Activated CD8-positive, alpha-beta memory T cell treated with anti-CD3 and anti-CD28 coated beads for 24 hours (primary cell): ENCODE measurements around the gene SNX12.

ENCODE experiments used
- DNase-seq: peaks from one replicate; pipeline ENCODE4 v3.0.0-alpha.2; 2020

The SNX12 gene

DNA sequence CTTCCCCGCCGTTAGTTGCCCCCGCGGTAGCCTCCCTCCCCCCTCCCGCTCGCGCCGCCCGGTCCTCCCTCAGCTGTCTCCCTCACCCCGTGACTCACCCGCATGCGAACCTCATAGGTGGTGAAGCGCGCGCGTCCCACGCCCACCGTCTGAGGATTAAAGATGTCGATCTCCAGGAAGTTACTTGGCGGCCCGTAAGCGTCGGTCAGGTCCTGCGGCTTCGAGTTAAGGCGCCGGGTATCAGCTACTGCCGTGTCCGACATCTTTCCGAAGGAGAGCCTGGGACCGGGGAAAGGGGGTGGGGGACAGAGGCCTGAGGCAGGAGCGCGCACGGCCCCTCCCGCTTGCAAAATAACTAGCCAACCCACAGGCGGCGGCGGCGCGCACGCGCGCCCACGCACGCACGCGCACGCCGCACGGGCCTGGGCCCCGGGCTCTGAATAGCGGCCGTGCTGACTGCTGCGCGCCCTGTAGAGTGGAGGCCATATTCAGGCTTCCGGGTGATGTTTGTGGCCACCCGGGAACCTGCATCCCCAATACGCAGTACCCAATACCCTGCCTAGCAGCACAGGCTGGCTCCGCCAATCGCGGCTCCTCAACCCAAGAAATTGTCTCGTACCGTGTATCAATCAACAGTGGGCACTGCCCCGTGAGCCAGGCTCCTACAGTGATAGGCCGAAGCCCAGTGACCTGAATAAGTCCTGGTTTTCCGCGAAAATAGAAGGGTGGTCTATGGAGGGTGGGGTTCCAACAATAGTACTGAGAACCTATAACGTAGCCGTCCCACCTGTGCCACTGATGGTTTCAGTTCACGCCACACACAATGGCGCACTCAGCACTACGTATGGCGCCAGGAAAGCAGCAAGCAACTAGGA, at the start of gene SNX12:
SNX12 (minus strand) TSS at position 291 of the 875 bp plus-strand sequence; CDS start at position 263, 28 bp downstream.
- DNase-seq, result peak; percentile 90

GRCh38 chrX:71117358-71117757, 49.2 kb upstream of the SNX12 start:
- DNase-seq, result no peak

- no peak for DNase-seq
Observed at GRCh38 chrX:71111921-71112431, 43.8 kb upstream of the SNX12 start.

DNA sequence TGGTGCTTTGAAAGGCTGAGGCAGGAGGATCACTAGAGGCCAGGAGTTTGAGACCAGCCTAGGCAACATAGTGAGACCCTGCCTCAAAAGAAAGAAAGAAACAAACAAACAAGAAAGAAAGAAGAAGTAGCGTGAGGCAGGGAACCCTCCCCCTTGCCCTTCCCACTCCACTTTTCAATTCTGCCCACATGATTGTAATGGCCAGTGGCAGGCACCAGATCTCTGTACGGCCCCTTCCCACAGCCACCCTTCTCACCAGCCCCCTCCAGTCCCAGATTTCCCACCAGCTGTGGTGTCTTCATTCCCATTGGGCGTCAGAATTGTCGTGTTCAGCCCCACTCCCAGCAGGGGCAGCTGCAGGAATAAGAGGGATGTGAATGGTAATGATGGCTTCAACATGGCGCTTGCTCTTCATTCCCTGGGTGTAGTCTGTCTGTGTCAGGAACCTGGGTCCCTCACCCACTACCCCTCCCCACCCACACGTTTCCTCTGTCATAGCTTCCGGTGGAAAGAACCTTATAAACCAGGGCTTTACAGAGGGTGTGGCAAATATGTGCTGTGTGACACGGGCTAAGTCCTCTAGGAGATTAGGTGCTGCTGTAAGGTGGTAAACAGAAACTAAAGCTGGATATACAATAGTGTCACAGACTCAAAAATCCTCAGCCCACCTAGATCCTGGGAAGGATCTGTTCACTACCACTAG, 43.2 kb upstream of the SNX12 start, which contains the start of gene IL2RG:
IL2RG (minus strand) TSS at position 437 of the 703 bp plus-strand sequence; CDS start at position 399, 38 bp downstream.
- peak; percentile 80 for DNase-seq

DNA sequence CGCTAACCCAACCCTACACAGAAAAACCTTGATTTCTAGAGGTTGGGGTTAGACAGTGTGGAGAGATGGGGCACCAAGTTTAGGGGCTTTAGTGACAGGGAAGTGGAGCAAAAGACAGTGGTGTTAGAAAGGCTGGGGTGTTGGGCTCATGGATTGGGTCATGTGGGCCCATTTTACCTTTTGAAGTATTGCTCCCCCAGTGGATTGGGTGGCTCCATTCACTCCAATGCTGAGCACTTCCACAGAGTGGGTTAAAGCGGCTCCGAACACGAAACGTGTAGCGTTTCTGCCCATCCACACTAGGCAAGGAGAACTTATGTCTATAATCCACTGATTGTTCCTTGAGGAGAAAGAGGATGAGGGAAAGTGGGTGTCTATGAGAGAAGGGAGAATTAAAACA, 40.9 kb upstream of the SNX12 start:
- no peak for DNase-seq

DNA sequence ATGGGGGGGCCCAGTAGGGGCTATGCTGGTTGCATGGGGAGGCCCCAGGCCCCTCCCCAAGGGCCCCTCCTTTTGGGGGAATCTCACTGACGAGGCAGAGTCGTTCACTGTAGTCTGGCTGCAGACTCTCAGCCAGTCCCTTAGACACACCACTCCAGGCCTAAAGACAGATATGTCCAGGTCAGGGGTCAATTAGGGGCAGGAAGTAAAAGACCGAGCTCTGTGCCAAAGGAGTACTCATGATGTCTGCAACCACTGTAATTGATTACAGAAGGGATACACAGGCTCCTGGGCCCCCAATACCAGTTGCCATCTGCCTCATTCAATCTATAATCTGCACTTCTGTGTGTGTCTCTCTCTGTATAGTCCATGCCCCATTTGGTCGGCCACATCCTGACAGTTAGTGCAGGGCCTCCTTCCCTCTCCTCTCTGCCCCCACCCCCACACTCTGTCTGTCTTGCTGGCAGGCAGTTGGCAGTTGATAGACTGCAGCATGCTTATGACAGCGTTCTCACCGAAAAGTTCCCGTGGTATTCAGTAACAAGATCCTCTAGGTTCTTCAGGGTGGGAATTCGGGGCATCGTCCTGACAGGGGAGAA, 39.7 kb upstream of the SNX12 start:
- peak; percentile 65 for DNase-seq

GRCh38 chrX:71107245-71107644, 39.1 kb upstream of the SNX12 start:
- no peak for DNase-seq

DNA sequence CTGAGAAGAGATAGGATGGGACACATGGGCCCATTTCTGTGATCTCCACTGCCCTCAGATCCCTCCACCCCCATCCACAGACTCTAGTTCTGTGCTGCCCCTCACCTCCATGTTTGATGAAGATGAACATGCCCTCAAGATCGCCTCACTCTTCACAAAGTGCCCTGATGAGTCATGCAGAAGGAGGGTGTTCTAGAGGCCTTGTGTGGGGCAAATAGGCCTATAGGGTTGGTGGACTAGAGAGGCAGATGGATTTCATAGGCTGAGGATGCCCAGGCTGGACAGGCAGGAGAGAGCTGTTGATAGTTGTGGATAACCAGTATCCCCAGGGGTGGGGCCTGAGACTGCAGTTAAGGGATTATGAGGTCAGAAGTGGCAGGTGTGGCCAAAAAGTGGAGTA, 38.3 kb upstream of the SNX12 start, which contains the start of gene CXorf65:
CXorf65 (minus strand) TSS at position 314 of the 400 bp plus-strand sequence; CDS start at position 130, 184 bp downstream.
- DNase-seq, result no peak

DNA sequence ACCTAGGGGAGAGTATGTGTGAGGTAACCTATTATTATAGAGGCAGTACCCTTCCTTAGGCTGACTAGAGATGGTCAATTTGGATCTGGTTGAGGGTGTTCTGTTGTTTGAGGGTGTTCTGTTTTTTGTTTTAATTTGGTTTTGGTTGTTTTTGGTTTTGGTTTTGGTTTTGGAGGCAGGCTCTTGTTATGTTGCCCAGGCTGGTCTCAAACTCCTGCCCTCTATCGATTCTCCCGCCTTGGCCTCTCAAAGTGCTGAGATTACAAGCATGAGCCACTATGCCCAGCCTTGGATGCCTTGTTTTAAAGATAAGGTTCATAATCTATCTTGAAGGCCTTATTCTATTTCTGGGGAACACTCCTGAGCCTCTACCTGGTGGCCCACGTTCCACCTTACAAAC, 37.5 kb upstream of the SNX12 start:
- DNase-seq, result no peak

- DNase-seq, result peak; percentile 80
Observed at GRCh38 chrX:71103110-71103983, 35.2 kb upstream of the SNX12 start.

DNA sequence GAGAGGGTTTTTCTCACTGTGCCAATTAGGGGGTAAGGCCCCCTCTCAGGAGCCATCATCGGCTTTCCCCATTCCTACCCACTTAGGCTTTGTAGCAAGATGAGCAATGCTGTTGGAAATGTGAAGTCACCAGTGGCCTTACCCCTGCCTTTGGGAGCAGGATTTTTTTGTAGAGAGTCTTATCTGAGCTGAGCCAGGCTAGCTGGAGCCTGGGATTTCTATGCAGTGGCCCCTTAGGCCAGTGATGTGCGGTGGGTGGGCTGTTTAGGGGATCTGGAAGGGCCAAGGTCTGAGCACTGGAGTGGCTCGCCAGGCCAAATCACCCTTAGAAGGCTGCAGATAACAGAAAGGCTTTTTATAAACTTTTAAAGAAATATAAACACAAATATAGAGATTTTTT, 34.2 kb upstream of the SNX12 start:
- no peak for DNase-seq

GRCh38 chrX:71100581-71101505, 32.7 kb upstream of the SNX12 start:
- DNase-seq, result no peak

- DNase-seq, result no peak
Observed at GRCh38 chrX:71099736-71100135, 31.6 kb upstream of the SNX12 start.

DNA sequence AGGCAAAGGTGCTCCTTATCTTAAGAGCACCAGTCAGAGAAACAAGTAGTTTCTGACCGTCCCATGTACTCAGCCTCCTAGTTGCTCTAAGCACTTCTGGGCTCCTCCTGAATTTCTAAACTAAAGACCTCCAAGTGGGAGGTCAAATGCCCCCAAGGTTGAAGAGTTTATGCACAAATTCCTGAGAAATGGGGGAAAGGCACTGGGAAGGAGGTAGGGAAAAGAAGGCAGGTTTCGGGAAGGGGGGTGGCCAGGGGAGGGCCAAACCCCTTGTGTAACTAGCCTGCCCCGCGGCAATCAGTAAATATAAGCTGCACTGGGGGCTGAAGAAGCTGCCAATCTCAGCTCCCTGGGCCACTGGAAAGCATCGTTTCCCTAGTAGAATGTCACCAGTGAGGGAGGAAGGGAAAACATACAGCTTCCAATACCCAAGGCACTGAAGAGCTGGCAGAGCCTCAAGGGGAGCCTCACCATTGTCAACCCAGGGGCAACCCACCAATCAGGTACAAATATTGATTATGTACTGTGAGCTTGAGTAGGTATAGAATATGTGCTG, 30.9 kb upstream of the SNX12 start:
- no peak for DNase-seq

GRCh38 chrX:71098302-71098701, 30.2 kb upstream of the SNX12 start:
- peak; percentile 87 for DNase-seq

- no peak for DNase-seq
Observed at GRCh38 chrX:71096760-71097032, 28.6 kb upstream of the SNX12 start.

- no peak for DNase-seq
Observed at GRCh38 chrX:71095981-71096759, 28.0 kb upstream of the SNX12 start.

DNA sequence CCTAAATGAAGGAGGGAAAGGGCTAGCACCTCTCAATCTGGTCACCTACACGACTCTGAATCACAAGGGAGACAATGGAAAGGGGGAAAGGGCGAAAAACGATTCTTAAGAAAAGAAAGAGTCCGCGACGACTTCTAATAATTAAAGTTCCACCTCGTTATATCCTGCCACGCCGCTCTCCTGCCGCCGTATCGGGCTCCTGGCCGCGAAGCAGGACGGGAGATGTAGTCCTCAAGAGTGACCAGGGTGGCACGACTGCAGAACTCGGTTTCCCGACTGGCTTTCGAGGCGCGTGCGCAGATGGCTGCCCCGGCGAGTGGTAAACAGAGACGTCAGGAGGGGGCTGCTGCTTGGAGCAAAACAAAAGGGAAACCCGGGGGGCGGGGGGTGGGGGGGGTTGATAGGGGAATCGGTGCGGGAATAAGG, 27.4 kb upstream of the SNX12 start, which contains the start of gene FOXO4:
FOXO4 (plus strand) TSS at position 297 of the 426 bp plus-strand sequence. CDS start 678 bp downstream, outside the sequence.
- DNase-seq, result peak; percentile 91

DNA sequence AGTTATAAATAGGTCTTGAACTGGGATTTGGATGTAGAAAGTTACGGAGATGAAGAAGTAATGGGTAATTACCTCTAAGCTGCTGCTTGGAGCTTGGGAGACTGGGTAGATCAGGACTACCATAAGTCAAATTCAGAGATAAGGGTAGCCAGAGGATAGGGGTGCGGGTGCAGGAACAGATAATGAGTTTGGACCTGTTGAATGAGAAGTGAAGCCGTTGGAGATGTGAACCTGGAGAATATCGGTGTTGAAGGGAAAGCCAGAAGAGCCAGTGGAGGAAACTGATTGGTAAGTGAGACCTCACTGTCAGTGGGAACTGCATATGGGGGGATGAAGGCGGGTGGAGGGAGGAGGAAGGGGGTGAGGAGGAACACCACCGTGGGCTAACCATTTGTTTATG, 26.9 kb upstream of the SNX12 start:
- DNase-seq, result no peak

DNA sequence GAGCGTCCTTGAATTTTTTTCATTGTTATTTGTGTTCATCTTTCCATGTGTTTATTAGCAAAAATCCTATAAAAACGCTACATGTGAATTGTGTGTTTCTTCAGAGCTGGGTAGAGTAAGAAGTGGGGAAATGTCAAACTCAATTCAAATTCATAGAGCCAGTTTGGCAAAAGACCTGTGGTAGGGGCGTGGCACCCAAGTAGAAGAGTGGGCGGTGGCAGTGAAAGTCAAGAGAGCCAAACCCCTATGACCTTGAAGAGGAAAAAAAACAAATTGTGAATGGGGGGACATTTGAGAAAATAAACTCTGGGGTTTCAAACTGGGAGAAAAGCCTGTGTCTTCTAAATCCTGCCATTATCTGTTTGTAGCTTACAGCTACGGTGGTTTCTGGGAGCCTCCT, 23.1 kb upstream of the SNX12 start:
- no peak for DNase-seq
